T-helper 1 cell treated with Interleukin-12 subunit alpha and Interleukin-12 subunit beta and Interleukin-4 antibody, amounts not matched to agents 30 μg/mL and 1 μg/mL, for 36 hours (primary cell): Measurements from ENCODE around the gene OR5AL1.
"Not testable (repeated sequence)": the region's sequence is repeated elsewhere in the genome, so short reads cannot be mapped to it uniquely, and the experiment has no call there.

Source experiments
- H3K27ac Mint-ChIP-seq: one replicate; pipeline ENCODE4 v1.8.0; 2021; ENCODE audit warnings: mild to moderate bottlenecking, mixed read lengths
- H3K27me3 Mint-ChIP-seq: one replicate; pipeline ENCODE4 v1.8.0; 2021; ENCODE audit warnings: low read depth, mixed read lengths
- H3K36me3 Mint-ChIP-seq: one replicate; pipeline ENCODE4 v1.8.0; 2021; ENCODE audit warnings: low read depth, mixed read lengths
- H3K4me1 Mint-ChIP-seq: one replicate; pipeline ENCODE4 v1.8.0; 2021; ENCODE audit warnings: low read depth, mixed read lengths
- H3K4me3 Mint-ChIP-seq: one replicate; pipeline ENCODE4 v1.8.0; 2021; ENCODE audit warnings: mild to moderate bottlenecking, moderate library complexity, mixed read lengths
- H3K9me3 Mint-ChIP-seq: one replicate; pipeline ENCODE4 v1.8.0; 2021; ENCODE audit warnings: mixed read lengths

OR5AL1 gene

DNA sequence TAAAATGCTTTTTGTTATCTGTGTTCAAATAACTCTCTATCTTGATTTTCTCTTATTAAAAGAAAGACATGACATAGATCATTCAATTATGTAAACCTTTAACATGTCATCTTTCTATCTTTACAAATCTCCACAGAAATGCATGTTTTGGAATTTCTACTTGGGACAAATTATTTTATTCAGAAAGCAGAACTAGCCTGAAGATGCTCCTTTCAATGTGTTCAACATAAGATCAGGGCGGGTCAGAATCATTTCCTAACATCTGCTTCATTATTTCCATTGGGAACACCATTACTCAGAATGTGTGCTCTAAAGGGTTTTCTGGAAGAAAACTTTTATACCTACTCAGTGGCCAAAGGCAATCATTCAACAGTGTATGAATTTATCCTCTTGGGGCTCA, at the start of gene OR5AL1:
TSS of gene OR5AL1 (plus strand) at position 301 of the 400 bp plus-strand sequence.
- Mint-ChIP-seq H3K9me3 (peaks cover 27% of the 10 kb centered on the region), H3K27me3 (no peaks in the 10 kb centered on the region), H3K27ac (no peak within 1 kb of the TSS), H3K36me3 (no peaks in the 10 kb centered on the region), H3K4me1 (no peaks in the 10 kb centered on the region), H3K4me3 (no peak within 1 kb of the TSS)

GRCh38 chr11:56375324-56375723, 37.2 kb upstream of the OR5AL1 start, which contains the start of gene OR8U1:
Gene OR8U1 (plus strand): TSS chr11:56375624. CDS start chr11:56375624, 0 bp downstream.
- Mint-ChIP-seq H3K9me3 (peaks cover 19% of the 10 kb centered on the region), H3K36me3 (no peaks in the 10 kb centered on the region), H3K27ac (no peak within 1 kb of the TSS), H3K27me3 (no peaks in the 10 kb centered on the region), H3K4me3 (no peak within 1 kb of the TSS), H3K4me1 (no peaks in the 10 kb centered on the region)

DNA sequence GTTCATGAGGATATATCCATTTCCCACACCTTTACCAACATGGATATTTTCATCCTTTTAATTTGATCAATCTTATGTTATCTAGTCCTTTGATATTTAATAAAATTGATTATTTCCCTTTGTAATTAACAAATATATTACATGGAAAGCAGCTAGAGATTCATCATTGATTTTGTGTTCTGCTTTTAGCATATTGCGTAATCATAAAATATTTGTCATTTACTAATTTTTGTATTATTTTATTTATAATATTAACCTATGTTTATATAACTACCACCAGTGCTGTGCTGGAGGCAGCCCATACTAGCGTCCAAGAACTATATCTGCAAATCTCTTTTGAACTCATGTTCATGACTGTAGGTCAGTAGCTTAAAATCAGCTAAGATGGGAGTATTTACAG, 32.4 kb upstream of the OR5AL1 start:
- no peaks in the 10 kb centered on the region for H3K27me3 Mint-ChIP-seq
- H3K36me3 Mint-ChIP-seq, result no peaks in the 10 kb centered on the region
- H3K4me3 Mint-ChIP-seq, result no peak overlapping the region
- H3K27ac Mint-ChIP-seq, result no peak overlapping the region
- no peaks in the 10 kb centered on the region for H3K4me1 Mint-ChIP-seq
- H3K9me3 Mint-ChIP-seq, result peaks cover 15% of the 10 kb centered on the region

DNA sequence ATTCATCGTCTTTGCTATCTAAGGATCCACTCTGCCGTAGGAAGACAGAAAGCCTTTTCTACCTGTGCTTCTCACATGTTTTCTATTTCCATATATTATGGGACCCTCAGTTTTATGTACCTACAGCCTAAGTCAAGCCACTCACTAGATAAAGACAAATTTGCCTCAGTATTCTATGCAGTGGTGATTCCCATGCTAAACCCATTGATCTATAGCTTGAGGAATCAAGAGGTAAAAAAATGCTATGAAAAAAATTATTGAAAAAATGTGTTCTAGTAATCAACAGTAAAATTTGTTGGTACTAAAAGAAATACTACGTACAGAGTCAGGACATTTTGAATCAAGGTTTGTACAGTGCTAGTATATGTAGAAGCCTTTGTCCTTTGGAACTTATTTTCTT, 18.1 kb upstream of the OR5AL1 start:
- Mint-ChIP-seq H3K27me3 (no peaks in the 10 kb centered on the region), H3K4me1 (no peaks in the 10 kb centered on the region), H3K4me3 (no peak overlapping the region), H3K9me3 (peaks cover 19% of the 10 kb centered on the region), H3K27ac (no peak overlapping the region), H3K36me3 (no peaks in the 10 kb centered on the region)

DNA sequence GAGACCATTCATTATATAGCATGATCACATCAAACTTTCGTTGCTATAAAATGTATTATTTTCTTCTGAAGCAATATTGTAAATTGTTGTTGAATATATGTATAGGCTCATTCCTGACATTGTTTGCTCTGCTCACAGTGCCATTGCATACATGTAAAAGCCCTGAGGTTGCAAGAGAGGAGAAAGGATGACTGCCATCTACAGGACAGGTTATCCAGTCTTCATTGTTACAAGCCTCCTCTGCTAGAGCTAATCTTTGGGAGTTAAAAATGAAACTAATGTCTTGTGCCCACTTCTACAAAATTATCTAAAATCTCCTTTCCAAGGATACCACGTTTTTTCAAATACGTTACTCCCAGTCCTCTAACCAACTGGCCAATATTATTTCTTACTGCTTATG, 16.4 kb upstream of the OR5AL1 start:
- no peak overlapping the region for H3K27ac Mint-ChIP-seq
- no peaks in the 10 kb centered on the region for H3K36me3 Mint-ChIP-seq
- H3K4me3 Mint-ChIP-seq, result no peak overlapping the region
- no peaks in the 10 kb centered on the region for H3K4me1 Mint-ChIP-seq
- H3K9me3 Mint-ChIP-seq, result peaks cover 19% of the 10 kb centered on the region
- H3K27me3 Mint-ChIP-seq, result no peaks in the 10 kb centered on the region

DNA sequence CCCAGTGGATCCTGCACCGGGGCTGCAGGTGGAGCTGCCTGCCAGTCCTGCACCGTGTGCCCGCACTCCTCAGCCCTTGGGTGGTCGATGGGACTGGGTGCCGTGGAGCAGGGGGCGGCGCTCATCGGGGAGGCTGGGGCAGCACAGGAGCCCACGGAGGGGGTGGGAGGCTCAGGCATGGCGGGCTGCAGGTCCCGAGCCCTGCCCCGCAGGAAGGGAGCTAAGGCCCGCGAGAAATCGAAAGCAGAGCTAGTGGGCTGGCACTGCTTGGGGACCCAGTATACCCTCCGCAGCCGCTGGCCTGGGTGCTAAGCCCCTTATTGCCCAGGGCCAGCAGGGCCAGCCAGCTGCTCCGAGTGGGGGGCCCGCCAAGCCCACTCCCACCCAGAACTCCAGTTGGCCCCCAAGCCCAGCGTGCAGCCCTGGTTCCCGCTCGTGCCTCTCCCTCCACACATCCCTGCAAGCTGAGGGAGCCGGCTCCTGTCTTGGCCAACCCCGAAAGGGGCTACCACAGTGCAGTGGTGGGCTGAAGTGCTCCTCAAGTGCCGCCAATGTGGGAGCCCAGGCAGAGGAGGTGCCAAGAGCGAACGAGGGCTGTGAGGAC, 10.5 kb upstream of the OR5AL1 start:
- H3K27ac Mint-ChIP-seq, H3K4me1 Mint-ChIP-seq, H3K27me3 Mint-ChIP-seq, H3K4me3 Mint-ChIP-seq, H3K36me3 Mint-ChIP-seq: not testable (repeated sequence)
- H3K9me3 Mint-ChIP-seq, result peaks cover 24% of the 10 kb centered on the region

DNA sequence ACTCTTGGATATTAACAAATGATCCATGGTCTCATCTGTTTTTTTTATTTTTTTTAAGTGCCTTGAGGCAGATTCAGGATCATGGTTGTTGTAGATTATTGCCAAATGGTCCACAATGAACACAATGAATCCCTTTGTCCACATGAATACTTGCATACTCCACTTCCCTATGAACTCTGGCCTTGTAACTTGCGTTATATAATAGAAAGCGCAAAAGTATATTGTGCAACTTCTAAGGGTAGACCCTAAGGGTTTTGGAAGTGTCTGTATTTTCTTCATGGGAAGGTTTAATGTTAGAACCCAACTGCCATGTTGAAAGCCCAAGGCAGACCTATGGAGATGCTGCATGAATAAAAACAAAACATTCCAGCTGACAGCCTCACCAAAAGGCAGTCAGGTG, 8.1 kb upstream of the OR5AL1 start:
- Mint-ChIP-seq H3K4me3 (no peak overlapping the region), H3K27me3 (no peaks in the 10 kb centered on the region), H3K36me3 (no peaks in the 10 kb centered on the region), H3K27ac (no peak overlapping the region), H3K4me1 (no peaks in the 10 kb centered on the region), H3K9me3 (peaks cover 46% of the 10 kb centered on the region)

- H3K4me1 Mint-ChIP-seq, result no peaks in the 10 kb centered on the region
- peaks cover 38% of the 10 kb centered on the region for H3K9me3 Mint-ChIP-seq
- no peaks in the 10 kb centered on the region for H3K27me3 Mint-ChIP-seq
- no peak overlapping the region for H3K27ac Mint-ChIP-seq
- H3K36me3 Mint-ChIP-seq, result no peaks in the 10 kb centered on the region
- H3K4me3 Mint-ChIP-seq, result no peak overlapping the region
Observed at GRCh38 chr11:56410801-56411200, 1.7 kb upstream of the OR5AL1 start.

DNA sequence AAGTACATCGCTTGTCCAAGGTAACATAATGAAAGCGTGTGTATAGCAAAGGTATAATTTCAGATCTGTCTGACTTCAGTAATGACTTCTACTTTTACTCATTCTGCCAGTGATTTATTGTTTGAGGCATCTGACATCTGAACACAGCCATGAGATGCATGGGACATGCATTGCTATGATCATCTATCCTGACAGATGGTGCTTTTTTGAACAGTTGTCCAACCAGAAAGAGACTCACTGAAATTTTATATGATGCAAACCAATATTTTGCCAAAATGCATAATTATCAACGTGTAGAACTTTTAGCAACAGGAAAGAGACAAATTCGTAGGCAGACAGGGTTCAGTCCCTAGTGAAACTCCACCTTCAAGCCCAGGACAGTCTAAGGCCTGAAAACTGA, 41.0 kb downstream of the OR5AL1 start:
- Mint-ChIP-seq H3K4me1 (no peaks in the 10 kb centered on the region), H3K27ac (no peak overlapping the region), H3K4me3 (no peak overlapping the region), H3K36me3 (no peaks in the 10 kb centered on the region), H3K9me3 (peaks cover 29% of the 10 kb centered on the region), H3K27me3 (no peaks in the 10 kb centered on the region)

DNA sequence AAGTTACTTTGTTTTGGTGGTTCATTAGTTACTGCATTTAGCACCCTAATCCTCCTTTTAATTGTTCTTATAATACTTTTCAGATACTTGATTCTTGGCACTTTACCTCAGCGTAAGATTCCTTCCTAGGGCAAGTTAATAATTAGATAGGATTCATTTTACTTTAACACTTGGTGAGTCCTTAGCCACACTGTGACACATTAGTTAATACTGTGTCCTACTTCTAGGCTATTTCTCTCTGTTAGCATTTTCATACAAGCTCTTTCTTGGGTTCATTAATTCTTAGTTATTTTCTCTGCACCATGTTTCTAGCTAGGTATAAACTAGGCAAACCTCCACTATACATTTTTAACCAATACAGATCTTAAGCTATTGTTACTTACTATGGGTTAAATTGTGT, 44.6 kb downstream of the OR5AL1 start:
- H3K27ac Mint-ChIP-seq, result no peak overlapping the region
- no peaks in the 10 kb centered on the region for H3K36me3 Mint-ChIP-seq
- no peak overlapping the region for H3K4me3 Mint-ChIP-seq
- no peaks in the 10 kb centered on the region for H3K27me3 Mint-ChIP-seq
- no peaks in the 10 kb centered on the region for H3K4me1 Mint-ChIP-seq
- peaks cover 16% of the 10 kb centered on the region for H3K9me3 Mint-ChIP-seq
